Measurements from ENCODE around the gene GADL1. TPM values are rescaled to one million over a fixed set of nuclear protein-coding genes. Genes with fewer than 3 reads are reported as not detected.
A peak's percentile ranks its signal among the peaks of the same experiment; 100 is the strongest.

The GADL1 gene
- total RNA-seq, 4 donors from 2014 or later: 0.13 to 0.55 (median 0.42) TPM

DNA sequence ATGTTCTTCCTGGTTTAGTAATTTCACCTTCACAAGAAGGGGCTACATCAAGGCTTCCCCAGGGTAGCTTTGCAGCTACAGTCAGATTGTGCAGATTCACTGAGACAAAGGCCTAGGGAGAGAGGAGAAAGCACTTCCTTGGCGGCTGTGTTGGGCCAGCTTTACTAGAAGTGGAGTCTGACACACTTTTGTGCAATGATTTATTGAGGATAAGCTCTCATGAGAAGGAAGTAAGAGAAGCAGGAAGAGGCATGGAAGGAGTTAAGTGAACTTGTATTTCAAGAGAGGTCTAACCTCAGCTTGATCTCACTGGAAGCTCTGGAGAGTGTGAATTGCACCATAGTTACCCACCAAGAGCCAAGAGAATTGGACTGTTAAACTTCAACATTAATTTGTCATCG, 209.2 kb downstream of the GADL1 start:
- H3K4me3 ChIP-seq: no peak overlapping the region
- ATAC-seq: no peak
- in situ Hi-C loops (cut with MboI; ENCODE audit: low sequenced_read_pairs in 4 of 4): loop anchor here in 2 of 4 donors (25.0 kb wide), 2 partner anchors 173 to 648 kb away; no protein-coding TSS in a partner anchor
- H3K27me3 ChIP-seq: no peaks in the 10 kb centered on the region
- TF ChIP-seq, protein P1, sequence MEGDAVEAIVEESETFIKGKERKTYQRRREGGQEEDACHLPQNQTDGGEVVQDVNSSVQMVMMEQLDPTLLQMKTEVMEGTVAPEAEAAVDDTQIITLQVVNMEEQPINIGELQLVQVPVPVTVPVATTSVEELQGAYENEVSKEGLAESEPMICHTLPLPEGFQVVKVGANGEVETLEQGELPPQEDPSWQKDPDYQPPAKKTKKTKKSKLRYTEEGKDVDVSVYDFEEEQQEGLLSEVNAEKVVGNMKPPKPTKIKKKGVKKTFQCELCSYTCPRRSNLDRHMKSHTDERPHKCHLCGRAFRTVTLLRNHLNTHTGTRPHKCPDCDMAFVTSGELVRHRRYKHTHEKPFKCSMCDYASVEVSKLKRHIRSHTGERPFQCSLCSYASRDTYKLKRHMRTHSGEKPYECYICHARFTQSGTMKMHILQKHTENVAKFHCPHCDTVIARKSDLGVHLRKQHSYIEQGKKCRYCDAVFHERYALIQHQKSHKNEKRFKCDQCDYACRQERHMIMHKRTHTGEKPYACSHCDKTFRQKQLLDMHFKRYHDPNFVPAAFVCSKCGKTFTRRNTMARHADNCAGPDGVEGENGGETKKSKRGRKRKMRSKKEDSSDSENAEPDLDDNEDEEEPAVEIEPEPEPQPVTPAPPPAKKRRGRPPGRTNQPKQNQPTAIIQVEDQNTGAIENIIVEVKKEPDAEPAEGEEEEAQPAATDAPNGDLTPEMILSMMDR (IDR thresholded peaks at IDR 0.05 in 4 of 5, conservative IDR thresholded peaks at IDR 0.05 in 1 of 5): no peak
- TF ChIP-seq POLR2A (IDR thresholded peaks at IDR 0.05): no peak
- intact Hi-C loops (cut with DNase I; ENCODE audit: low total_unique reads): no loop called here
- no peaks in the 10 kb centered on the region for H3K36me3 ChIP-seq
- no peaks in the 10 kb centered on the region for H3K9me3 ChIP-seq
- H3K27ac ChIP-seq: peak overlapping the region in 1 of 4 donors; percentile 41
- no peak for DNase-seq
- peaks cover 36 to 66% of the 10 kb centered on the region in 2 donors for H3K4me1 ChIP-seq

DNA sequence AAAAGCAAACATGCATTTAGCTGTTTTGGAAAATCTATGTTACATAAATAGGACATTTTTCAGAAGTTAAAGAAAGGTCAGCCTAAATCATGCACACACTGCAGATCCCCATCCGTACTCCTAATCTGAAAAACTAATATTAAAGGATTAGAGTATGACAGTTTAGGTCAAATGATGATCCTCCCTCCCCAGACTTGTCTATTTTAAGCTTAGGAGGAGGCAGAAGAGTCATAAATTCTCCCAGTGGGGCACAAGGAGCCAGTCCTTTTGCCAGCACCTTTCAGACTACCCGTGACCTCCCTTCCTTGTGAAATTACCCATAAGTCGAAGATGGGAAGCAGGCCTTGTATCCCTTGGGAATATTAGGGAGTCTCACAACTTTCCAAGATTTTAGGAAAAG, 210.1 kb downstream of the GADL1 start:
- H3K4me1 ChIP-seq: peaks cover 31 to 62% of the 10 kb centered on the region in 2 donors
- H3K27me3 ChIP-seq: no peaks in the 10 kb centered on the region
- H3K36me3 ChIP-seq: no peaks in the 10 kb centered on the region
- in situ Hi-C loops (cut with MboI; ENCODE audit: low sequenced_read_pairs in 4 of 4): loop anchor here in 2 of 4 donors (25.0 kb wide), 2 partner anchors 172 to 647 kb away; no protein-coding TSS in a partner anchor
- TF ChIP-seq POLR2A (IDR thresholded peaks at IDR 0.05): no peak
- TF ChIP-seq, protein P1 (IDR thresholded peaks at IDR 0.05 in 4 of 5, conservative IDR thresholded peaks at IDR 0.05 in 1 of 5): no peak
- no peaks in the 10 kb centered on the region for H3K9me3 ChIP-seq
- ATAC-seq (no peak), DNase-seq (no peak)
- H3K4me3 ChIP-seq: no peak overlapping the region
- H3K27ac ChIP-seq: peak overlapping the region in 1 of 4 donors; percentile 41
- intact Hi-C loops (cut with DNase I; ENCODE audit: low total_unique reads): no loop called here

DNA sequence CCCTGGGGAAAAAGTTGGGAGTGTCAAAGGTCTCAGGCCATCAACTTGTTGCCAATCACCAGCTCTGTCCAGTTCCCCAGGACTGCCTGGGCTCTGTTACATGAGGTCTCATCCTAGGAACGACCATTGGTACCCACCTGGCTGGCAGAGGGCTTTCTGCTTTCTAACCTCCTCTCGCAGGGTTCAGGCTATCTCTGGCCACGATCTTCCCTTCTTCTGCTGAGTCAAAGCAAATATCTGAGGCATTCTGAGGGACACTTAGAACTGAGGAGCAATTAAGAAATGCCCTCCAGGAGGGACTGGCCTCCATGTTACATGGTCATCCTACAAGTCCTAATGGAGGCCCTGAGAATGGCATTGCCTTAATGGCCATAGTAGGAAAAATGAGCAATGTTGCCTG, 210.7 kb downstream of the GADL1 start:
- DNase-seq (no peak), ATAC-seq (no peak)
- in situ Hi-C loops (cut with MboI; ENCODE audit: low sequenced_read_pairs in 4 of 4): loop anchor here in 2 of 4 donors (25.0 kb wide), 2 partner anchors 171 to 646 kb away; no protein-coding TSS in a partner anchor
- H3K36me3 ChIP-seq: no peaks in the 10 kb centered on the region
- no peaks in the 10 kb centered on the region for H3K27me3 ChIP-seq
- intact Hi-C loops (cut with DNase I; ENCODE audit: low total_unique reads): no loop called here
- no peak for TF ChIP-seq POLR2A (IDR thresholded peaks at IDR 0.05)
- TF ChIP-seq, protein P1 (IDR thresholded peaks at IDR 0.05 in 4 of 5, conservative IDR thresholded peaks at IDR 0.05 in 1 of 5): no peak
- no peaks in the 10 kb centered on the region for H3K9me3 ChIP-seq
- no peak overlapping the region for H3K4me3 ChIP-seq
- H3K27ac ChIP-seq: peak overlapping the region in 2 of 4 donors; percentile 11 to 41
- peaks cover 26 to 56% of the 10 kb centered on the region in 2 donors for H3K4me1 ChIP-seq

DNA sequence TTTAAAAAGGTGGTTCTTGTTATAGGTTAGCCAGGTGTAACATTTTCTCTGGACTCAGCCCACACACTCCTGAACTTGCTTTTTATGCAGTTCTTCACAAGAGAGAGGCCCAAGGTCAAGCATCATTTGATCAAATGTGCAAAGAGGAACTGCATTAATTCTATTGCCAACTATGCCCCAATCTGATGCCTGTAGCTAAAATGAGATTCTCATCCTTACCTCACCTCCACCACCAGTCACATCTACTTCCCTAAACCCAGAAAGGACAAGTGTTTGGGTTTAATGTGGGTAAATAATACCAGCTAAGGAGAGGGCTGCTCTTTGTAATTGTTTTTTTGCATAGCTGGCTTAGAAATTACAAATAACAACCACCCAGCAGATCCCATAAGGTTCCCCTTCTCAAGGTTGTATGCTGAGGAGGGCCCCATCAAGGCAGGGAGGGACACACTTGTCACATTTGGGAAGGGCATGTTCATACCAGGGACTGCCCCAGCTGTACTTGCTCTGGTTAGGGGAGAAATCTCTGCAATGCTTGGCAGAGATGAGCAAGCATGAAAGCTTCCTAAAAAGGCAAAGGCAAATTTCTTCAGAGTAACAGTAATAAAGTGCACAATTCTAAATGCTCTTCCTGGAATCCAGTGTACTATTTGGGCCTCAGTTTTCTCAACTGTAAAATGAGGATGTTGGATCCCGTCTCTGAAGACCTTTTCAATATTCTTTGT, 211.9 kb downstream of the GADL1 start:
- TF ChIP-seq, protein P1 (IDR thresholded peaks at IDR 0.05 in 4 of 5, conservative IDR thresholded peaks at IDR 0.05 in 1 of 5): no peak
- no peak for TF ChIP-seq POLR2A (IDR thresholded peaks at IDR 0.05)
- H3K4me3 ChIP-seq: no peak overlapping the region
- intact Hi-C loops (cut with DNase I; ENCODE audit: low total_unique reads): no loop called here
- H3K36me3 ChIP-seq: peaks cover 0 to 3% of the 10 kb centered on the region in 2 donors
- H3K27me3 ChIP-seq: no peaks in the 10 kb centered on the region
- H3K9me3 ChIP-seq: no peaks in the 10 kb centered on the region
- in situ Hi-C loops (cut with MboI; ENCODE audit: low sequenced_read_pairs in 4 of 4): loop anchor here in 2 of 4 donors (25.0 kb wide), 2 partner anchors 170 to 645 kb away; no protein-coding TSS in a partner anchor
- peaks cover 19 to 50% of the 10 kb centered on the region in 2 donors for H3K4me1 ChIP-seq
- peak overlapping the region in 2 of 4 donors; percentile 59 to 65 for H3K27ac ChIP-seq
- ATAC-seq (no peak), DNase-seq (no peak)

Data from gastrocnemius medialis (tissue), 4 donors.